ENCODE results near the gene RNF2.
A peak's percentile ranks its signal among the peaks of the same experiment; 100 is the strongest.

Gene RNF2

GRCh38 chr1:185139246-185139645, 93.9 kb downstream of the RNF2 start:
- DNase-seq (ENCODE audit: low read depth) = peak; percentile 83
- no peak for TF ChIP-seq CTCF (IDR thresholded peaks at IDR 0.05; ENCODE audit: control insufficient read depth, extremely low read depth, insufficient read depth)
- no peak overlapping the region for H3K4me3 ChIP-seq (ENCODE audit: low read depth, low read length)

GRCh38 chr1:185144233-185144632, 98.9 kb downstream of the RNF2 start:
- no peak overlapping the region for H3K4me3 ChIP-seq (ENCODE audit: low read depth, low read length)
- no peak for DNase-seq (ENCODE audit: low read depth)
- TF ChIP-seq CTCF (IDR thresholded peaks at IDR 0.05; ENCODE audit: control insufficient read depth, extremely low read depth, insufficient read depth) = no peak

- DNase-seq (ENCODE audit: low read depth) = no peak
- no peak overlapping the region for H3K4me3 ChIP-seq (ENCODE audit: low read depth, low read length)
- no peak for TF ChIP-seq CTCF (IDR thresholded peaks at IDR 0.05; ENCODE audit: control insufficient read depth, extremely low read depth, insufficient read depth)
Measured at GRCh38 chr1:185151215-185151614, 105.9 kb downstream of the RNF2 start.
